ENCODE results near the gene PEX11B.

The PEX11B gene

DNA sequence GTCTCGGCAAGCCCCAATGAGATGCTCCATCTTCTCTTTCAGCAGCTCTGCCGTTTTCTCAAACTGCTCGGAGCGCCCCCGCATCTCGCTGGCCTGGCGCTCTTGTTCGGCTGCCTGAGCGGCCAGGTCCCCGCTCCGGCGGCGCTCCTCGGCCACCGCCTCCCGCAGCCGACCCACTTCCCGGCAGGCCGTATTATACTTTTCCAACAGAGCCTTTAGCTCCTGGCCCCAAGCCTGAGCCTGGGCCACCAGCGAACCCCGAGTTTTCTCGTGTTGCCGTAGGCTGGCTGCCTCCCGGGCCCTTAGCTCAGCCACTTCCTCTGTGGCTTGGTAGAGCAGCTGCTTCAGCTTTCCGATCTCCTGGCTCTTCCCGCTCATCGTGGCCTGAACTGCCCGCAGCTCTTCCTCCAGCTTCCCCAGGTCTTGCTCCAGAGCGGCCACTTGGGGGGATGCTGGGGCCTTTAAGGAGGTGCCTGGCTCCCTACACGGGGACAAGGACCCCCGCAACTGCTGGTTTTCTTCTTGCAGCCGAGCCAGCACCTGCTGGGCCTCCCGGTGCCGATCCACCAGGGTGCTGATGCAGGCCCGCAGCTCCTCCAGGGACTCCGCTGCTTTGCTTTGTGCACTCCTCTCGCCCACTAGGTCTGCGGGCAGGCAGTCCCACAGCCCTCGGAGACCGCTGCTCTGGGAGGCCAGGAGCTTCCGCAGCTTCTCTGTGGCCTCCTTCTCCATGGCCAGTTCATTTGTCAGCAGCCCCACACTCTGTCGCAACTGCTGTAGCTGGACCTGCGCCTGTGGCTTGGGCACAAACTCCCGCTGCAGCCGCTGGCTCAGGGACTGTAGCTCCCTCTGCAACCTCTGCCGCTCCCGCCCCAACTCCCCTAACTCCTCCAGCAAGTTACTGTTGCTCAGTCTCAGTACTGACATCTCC is 46.3 kb downstream of the PEX11B start:
- DNase-seq (ENCODE audit: low read depth), result peak; percentile 15

DNA sequence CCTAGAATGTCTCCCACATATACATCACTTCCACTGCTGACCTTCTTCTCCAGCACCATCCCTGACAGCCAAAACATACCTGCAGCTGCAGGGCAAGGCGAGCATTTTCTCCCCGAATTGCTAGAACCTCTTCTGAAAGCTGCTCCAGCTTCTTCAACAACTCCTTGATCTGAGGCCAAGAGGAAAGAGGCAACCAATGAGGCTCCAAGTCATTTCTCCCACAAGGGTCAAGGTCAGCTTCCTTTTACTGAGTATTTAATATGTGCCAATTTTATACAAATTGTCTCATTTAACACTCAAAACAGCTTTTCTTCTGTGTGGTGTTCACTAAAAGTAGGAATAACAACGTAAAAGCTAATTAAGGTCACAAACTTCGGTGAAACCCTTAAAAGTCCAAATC is 50.3 kb downstream of the PEX11B start:
- DNase-seq (ENCODE audit: low read depth), result no peak

DNA sequence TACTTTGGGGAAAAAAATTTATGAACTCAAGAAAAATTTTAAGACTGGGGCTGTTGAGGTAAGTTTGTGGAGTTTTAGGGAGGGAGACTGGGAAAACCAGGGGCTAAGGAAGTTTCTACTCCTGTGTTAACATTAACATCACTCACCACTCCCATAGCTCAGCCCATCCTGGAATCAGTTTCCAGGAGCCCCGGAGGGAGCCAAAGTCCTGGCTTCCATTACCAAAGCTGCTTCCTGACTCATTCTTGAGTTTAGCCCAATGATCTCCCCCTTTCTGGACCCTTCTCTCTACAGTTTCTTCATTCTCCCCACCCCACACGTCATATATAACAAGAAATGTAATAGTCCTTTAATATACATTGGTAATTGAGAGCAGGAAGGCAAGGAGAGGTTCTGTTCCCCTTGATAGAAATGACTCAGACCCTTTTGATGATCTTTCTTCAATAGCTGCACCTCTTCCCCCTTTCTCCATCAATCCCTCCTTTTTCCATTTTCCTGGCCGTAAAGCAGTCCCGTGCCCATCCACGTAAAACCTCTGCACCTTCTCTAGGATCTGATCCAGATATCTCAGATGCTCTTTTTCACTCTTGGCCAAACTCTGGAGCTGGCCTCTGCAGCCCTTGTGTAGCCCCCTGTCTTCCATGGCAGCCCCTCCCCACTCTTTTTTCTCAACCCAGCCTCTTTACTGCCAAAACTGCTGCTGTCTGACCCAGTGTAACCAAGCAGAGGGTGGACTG is 55.1 kb downstream of the PEX11B start:
- DNase-seq (ENCODE audit: low read depth), result no peak
